Measurements from ENCODE around the gene MYO18A. TPM values are rescaled to one million over a fixed set of nuclear protein-coding genes. Genes with fewer than 3 reads are reported as not detected.
"Not testable (repeated sequence)": the region's sequence is repeated elsewhere in the genome, so short reads cannot be mapped to it uniquely, and the experiment has no call there.

Gene MYO18A
- total RNA-seq, 1 donor from 2014 or later = 42.4 TPM

GRCh38 chr17:29165261-29165660 is 14.9 kb downstream of the MYO18A start:
- DNase-seq = no peak

- no peak for DNase-seq
These were observed 16.6 kb downstream of the MYO18A start for GRCh38 chr17:29163563-29163962.

- DNase-seq = no peak
These were observed 17.3 kb downstream of the MYO18A start for GRCh38 chr17:29162909-29163341.

GRCh38 chr17:29162082-29162908 is 17.9 kb downstream of the MYO18A start:
- DNase-seq = no peak

GRCh38 chr17:29160253-29160652 is 19.9 kb downstream of the MYO18A start:
- no peak for DNase-seq

GRCh38 chr17:29159306-29159860 is 20.8 kb downstream of the MYO18A start:
- DNase-seq = no peak

GRCh38 chr17:29158488-29159275 is 21.5 kb downstream of the MYO18A start:
- DNase-seq = no peak

GRCh38 chr17:29158096-29158487 is 22.1 kb downstream of the MYO18A start:
- no peak for DNase-seq

- no peak for DNase-seq
These were observed 22.9 kb downstream of the MYO18A start for GRCh38 chr17:29157310-29157709.

- peak; percentile 70 for DNase-seq
These were observed 23.4 kb downstream of the MYO18A start for GRCh38 chr17:29156781-29157180.

GRCh38 chr17:29155966-29156338 is 24.2 kb downstream of the MYO18A start:
- peak; percentile 65 for DNase-seq

GRCh38 chr17:29155227-29155965 is 24.8 kb downstream of the MYO18A start:
- peak; percentile 71 for DNase-seq

- no peak for DNase-seq
These were observed 25.5 kb downstream of the MYO18A start for GRCh38 chr17:29154516-29155226.

- no peak for DNase-seq
These were observed 28.6 kb downstream of the MYO18A start for GRCh38 chr17:29151567-29151966.

GRCh38 chr17:29150161-29150560 is 30.0 kb downstream of the MYO18A start:
- DNase-seq = no peak

GRCh38 chr17:29149431-29150064 is 30.6 kb downstream of the MYO18A start:
- no peak for DNase-seq

- peak; percentile 95 for DNase-seq
These were observed 31.3 kb downstream of the MYO18A start for GRCh38 chr17:29148790-29149430.

GRCh38 chr17:29148257-29148789 is 31.9 kb downstream of the MYO18A start:
- no peak for DNase-seq

GRCh38 chr17:29147682-29148081 is 32.5 kb downstream of the MYO18A start:
- DNase-seq = no peak

GRCh38 chr17:29147228-29147627 is 33.0 kb downstream of the MYO18A start:
- DNase-seq = not testable (repeated sequence)

All from dermis blood vessel endothelial cell (primary cell).